WTC11 (cell line): ENCODE measurements around the gene PPP1R11.

Source experiments
- AFF4 ChIP-seq: sonication (generic); formaldehyde crosslinking; IDR thresholded peaks from 2 replicates; pipeline ENCODE4 v1.8.1; 2023; ENCODE audit warnings: mild to moderate bottlenecking, missing genetic modification reagents, borderline replicate concordance
- MAX ChIP-seq: sonication (generic); formaldehyde crosslinking; IDR thresholded peaks from 2 replicates; pipeline ENCODE4 v1.8.0; 2022; ENCODE audit warnings: mild to moderate bottlenecking, missing genetic modification reagents
- MXD4 ChIP-seq: fragments of 250-450 bp; sonication (Bioruptor Pico); IDR thresholded peaks from 2 replicates; pipeline ENCODE4 v1.8.0; 2021; ENCODE audit warnings: mild to moderate bottlenecking, moderate library complexity, borderline replicate concordance
- RORB ChIP-seq: fragments of 250-450 bp; sonication (Bioruptor Pico); IDR thresholded peaks from 2 replicates; pipeline ENCODE4 v1.9.0; 2021; ENCODE audit warnings: mild to moderate bottlenecking
- TF ChIP-seq, protein P1 (sequence below): fragments of 200-600 bp; IDR thresholded peaks from 2 replicates; pipeline ENCODE4 v1.8.0; 2022; ENCODE audit warnings: antibody characterized with exemption
- TF ChIP-seq, protein P2 (sequence below): sonication (generic); formaldehyde crosslinking; IDR thresholded peaks from 2 replicates; pipeline ENCODE4 v1.8.1; 2023; ENCODE audit warnings: mild to moderate bottlenecking, missing genetic modification reagents, moderate library complexity

DNA sequence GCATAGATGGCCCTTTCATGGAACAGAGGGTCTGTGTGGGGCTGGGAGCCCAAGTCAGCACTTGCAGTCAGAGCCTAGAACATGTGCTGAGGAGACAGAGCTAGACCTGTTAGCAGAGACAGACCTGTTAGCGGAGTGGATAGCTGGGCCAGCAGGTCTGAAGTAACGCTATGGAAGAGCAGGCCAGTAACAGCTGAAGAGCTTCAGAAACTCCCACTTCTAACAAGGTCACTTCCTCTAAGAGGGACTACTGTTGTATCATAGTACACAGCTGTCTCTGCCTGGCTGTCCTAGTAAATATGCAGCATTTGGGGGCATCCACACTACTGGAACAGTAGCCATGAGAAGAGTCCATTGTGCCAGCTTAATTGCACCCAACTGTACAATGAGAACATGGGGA is 47.2 kb upstream of the PPP1R11 start:
- no peak for TF ChIP-seq AFF4 (CRISPR knock-in tag)
- TF ChIP-seq, protein P1, sequence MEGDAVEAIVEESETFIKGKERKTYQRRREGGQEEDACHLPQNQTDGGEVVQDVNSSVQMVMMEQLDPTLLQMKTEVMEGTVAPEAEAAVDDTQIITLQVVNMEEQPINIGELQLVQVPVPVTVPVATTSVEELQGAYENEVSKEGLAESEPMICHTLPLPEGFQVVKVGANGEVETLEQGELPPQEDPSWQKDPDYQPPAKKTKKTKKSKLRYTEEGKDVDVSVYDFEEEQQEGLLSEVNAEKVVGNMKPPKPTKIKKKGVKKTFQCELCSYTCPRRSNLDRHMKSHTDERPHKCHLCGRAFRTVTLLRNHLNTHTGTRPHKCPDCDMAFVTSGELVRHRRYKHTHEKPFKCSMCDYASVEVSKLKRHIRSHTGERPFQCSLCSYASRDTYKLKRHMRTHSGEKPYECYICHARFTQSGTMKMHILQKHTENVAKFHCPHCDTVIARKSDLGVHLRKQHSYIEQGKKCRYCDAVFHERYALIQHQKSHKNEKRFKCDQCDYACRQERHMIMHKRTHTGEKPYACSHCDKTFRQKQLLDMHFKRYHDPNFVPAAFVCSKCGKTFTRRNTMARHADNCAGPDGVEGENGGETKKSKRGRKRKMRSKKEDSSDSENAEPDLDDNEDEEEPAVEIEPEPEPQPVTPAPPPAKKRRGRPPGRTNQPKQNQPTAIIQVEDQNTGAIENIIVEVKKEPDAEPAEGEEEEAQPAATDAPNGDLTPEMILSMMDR, result no peak
- no peak for TF ChIP-seq MXD4 (CRISPR knock-in tag)
- TF ChIP-seq MAX (CRISPR knock-in tag), result no peak
- no peak for TF ChIP-seq RORB
- TF ChIP-seq, protein P2, sequence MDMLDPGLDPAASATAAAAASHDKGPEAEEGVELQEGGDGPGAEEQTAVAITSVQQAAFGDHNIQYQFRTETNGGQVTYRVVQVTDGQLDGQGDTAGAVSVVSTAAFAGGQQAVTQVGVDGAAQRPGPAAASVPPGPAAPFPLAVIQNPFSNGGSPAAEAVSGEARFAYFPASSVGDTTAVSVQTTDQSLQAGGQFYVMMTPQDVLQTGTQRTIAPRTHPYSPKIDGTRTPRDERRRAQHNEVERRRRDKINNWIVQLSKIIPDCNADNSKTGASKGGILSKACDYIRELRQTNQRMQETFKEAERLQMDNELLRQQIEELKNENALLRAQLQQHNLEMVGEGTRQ, result no peak
